Stimulated activated CD4-positive, alpha-beta T cell treated with anti-CD3 and anti-CD28 coated beads, Interleukin-1b, Interleukin-23, amount 100 ng/mL, for 48 hours (primary cell): Measurements from ENCODE around the gene SUMO3.

Experiments used
- DNase-seq: peaks from one replicate; pipeline ENCODE4 v3.0.0-alpha.2; 2020

SUMO3 gene

GRCh38 chr21:44758781-44759627 lies 58.9 kb downstream of the SUMO3 start:
- DNase-seq = no peak

DNA sequence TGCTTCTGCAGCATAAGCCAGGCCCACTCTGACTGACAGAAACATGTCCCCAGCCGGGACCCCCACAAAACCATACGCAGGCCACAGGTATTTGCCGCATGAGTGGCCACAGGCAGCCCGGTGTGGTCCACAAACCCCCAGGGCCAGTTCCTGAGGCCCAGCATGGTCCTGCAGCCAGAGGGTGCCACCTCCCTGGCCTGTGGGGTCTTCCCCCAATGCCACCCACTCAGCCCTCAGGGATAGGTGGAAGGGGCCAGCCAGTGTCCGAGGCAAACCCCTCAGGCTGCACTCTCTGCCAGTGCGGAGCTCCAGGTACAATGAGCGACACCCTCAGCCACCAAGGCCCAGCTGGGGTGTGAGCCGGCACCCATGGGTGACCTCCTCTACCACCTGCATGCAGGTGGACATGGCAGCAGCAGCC lies 59.7 kb downstream of the SUMO3 start:
- no peak for DNase-seq

DNA sequence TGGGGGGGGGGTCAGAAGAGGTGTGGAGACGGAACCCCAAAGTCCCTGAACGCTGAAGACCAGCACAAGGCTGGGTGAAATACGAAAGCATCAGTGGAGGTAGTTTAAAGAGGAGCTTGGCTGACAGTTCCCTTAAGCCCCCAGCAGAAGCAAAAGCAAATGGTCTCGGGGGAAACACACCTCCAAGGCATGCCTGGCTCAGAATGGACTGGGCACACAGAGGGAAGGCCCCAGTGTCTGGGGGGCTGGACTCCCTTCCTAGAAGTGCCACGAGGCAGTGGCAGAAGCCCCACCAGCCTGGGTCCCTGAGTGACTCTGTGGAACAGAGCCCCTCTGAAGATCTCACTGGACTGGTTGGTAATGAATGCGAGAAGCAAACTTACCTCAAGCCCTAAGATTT lies 60.1 kb downstream of the SUMO3 start:
- DNase-seq = no peak

GRCh38 chr21:44756423-44757185 lies 61.3 kb downstream of the SUMO3 start:
- DNase-seq = no peak
